Endothelial cell of umbilical vein (primary cell): ENCODE measurements around the gene ROPN1B. TPM values are rescaled to one million over a fixed set of nuclear protein-coding genes. Genes with fewer than 3 reads are reported as not detected.
"Not testable (repeated sequence)": the region's sequence is repeated elsewhere in the genome, so short reads cannot be mapped to it uniquely, and the experiment has no call there.

Experiments
- BruUV-seq: library from RNA; stranded (reverse); fragments of 400-500 nt; replicated peaks from 2 replicates; lab custom pipeline; 2021; lab: Mats Ljungman, UMichigan
- CTCF ChIA-PET: fragments of 300-600, 350-600 bp; sonication (Branson Sonifier 250); formaldehyde crosslinking; loops from one replicate; lab custom pipeline; 2021; ENCODE audit warnings: antibody characterized with exemption, inconsistent platforms; lab: Charles Lee
- POLR2A ChIA-PET: fragments of 300-600, 350-600 bp; sonication (Branson Sonifier 250); formaldehyde crosslinking; loops from one replicate; lab custom pipeline; 2021; ENCODE audit warnings: antibody characterized with exemption, inconsistent platforms; lab: Charles Lee
- DNase-seq: peaks from one replicate; pipeline ENCODE4 v3.0.0-alpha.2; 2011; ENCODE audit warnings: low read depth, low spot score
- FAIRE-seq: peaks from 2 replicates; lab custom pipeline; 2011; peaks lifted over from hg19 to GRCh38; lab: Jason Lieb, UNC
- H2AFZ ChIP-seq: 2 replicates; pipeline ENCODE4 v1.6.0; 2012; ENCODE audit warnings: low read depth, low read length, control low read depth, inconsistent platforms
- H3K27ac ChIP-seq: 2 replicates; pipeline ENCODE4 v1.5.1; 2011; ENCODE audit warnings: low read depth, mild to moderate bottlenecking, control low read depth, low read length, moderate library complexity; ENCODE audit not compliant: insufficient read depth
- H3K27me3 ChIP-seq, 2 experiments: 2 replicates each; pipeline versions ENCODE4 v1.6.0 to v1.6.1; 2011; ENCODE audit warnings: low read length in 2 of 2, mixed read lengths in 1 of 2; ENCODE audit not compliant: control insufficient read depth in 2 of 2, insufficient read depth in 2 of 2
- H3K36me3 ChIP-seq, 2 experiments: 2 replicates in 1 of 2; 3 replicates in 1 of 2; pipeline ENCODE4 v1.5.1; 2011; ENCODE audit warnings: low read length in 2 of 2, mild to moderate bottlenecking in 1 of 2, moderate library complexity in 1 of 2; ENCODE audit not compliant: control insufficient read depth in 2 of 2, insufficient read depth in 2 of 2; ENCODE audit errors: extremely low read depth in 1 of 2
- H3K4me1 ChIP-seq: 3 replicates; pipeline ENCODE4 v1.5.1; 2011; ENCODE audit warnings: mild to moderate bottlenecking, low read length; ENCODE audit not compliant: control insufficient read depth, insufficient read depth; ENCODE audit errors: extremely low read depth
- H3K4me2 ChIP-seq: 2 replicates; pipeline ENCODE4 v1.6.1; 2011; ENCODE audit warnings: low read length, control low read depth, mixed read lengths; ENCODE audit not compliant: insufficient read depth
- H3K4me3 ChIP-seq, 3 experiments: fragments of 200-600 bp in 1 of 3; sonication (generic), shearing (Covaris generic) in 1 of 3; replicated peaks in 1 of 3; 2 replicates each; pipeline ENCODE4 v1.5.1; 2011 to 2016; ENCODE audit warnings: control low read depth in 3 of 3, low read length in 3 of 3, mild to moderate bottlenecking in 2 of 3, inconsistent platforms in 1 of 3, low read depth in 1 of 3, moderate library complexity in 1 of 3; ENCODE audit not compliant: insufficient read depth in 1 of 3
- H3K79me2 ChIP-seq: 2 replicates; pipeline ENCODE4 v1.6.0; 2012; ENCODE audit warnings: low read length, inconsistent platforms; ENCODE audit not compliant: control insufficient read depth, insufficient read depth
- H3K9ac ChIP-seq: replicated peaks from 2 replicates; pipeline ENCODE3; 2011; ENCODE audit warnings: low read length, control low read depth; ENCODE audit not compliant: insufficient read depth; ENCODE audit errors: extremely low read depth
- H3K9me1 ChIP-seq: replicated peaks from 3 replicates; pipeline ENCODE4 v1.6.0; 2011; ENCODE audit warnings: mild to moderate bottlenecking, low read length; ENCODE audit not compliant: control insufficient read depth, insufficient read depth; ENCODE audit errors: extremely low read depth
- H3K9me3 ChIP-seq: replicated peaks from 2 replicates; pipeline ENCODE4 v1.5.1; 2012; ENCODE audit warnings: low read length, inconsistent platforms; ENCODE audit not compliant: control insufficient read depth, insufficient read depth
- H4K20me1 ChIP-seq: replicated peaks from 2 replicates; pipeline ENCODE3; 2011; ENCODE audit warnings: mild to moderate bottlenecking, low read length; ENCODE audit not compliant: control insufficient read depth, insufficient read depth; ENCODE audit errors: extremely low read depth
- GATA2 ChIP-seq: IDR thresholded peaks from 2 replicates; pipeline ENCODE4 v1.7.0; 2011; ENCODE audit warnings: low read depth, mild to moderate bottlenecking, moderate library complexity, mixed read lengths, low read length; ENCODE audit not compliant: insufficient read length, insufficient read depth
- JUN ChIP-seq: IDR thresholded peaks from 2 replicates; pipeline ENCODE4 v1.6.1; 2011; ENCODE audit warnings: borderline replicate concordance, low read depth; ENCODE audit not compliant: insufficient read length, insufficient read depth
- MYC ChIP-seq: IDR thresholded peaks from one replicate; pipeline ENCODE4 v1.6.1; 2011; ENCODE audit warnings: mild to moderate bottlenecking, low read depth, low read length
- dilution Hi-C: fragments of 300-500 bp; cut with MboI; formaldehyde crosslinking; loops from one replicate; pipeline ENCODE4 v1.15.0; 2019; ENCODE audit warnings: low sequenced_read_pairs; ENCODE audit not compliant: extremely low pct_ligation_motif_present
- intact Hi-C: fragments of 100-400 bp; cut with micrococcal nuclease; formaldehyde crosslinking; loops from one replicate; pipeline ENCODE4 v1.10.0; 2022
- polyA plus RNA-seq, 4 experiments: library from polyadenylated mRNA; depleted of rRNA in 3 of 4; stranded (reverse) in 3 of 4; unstranded in 1 of 4; fragments of >200 nt; gene quantifications; 2 replicates each; pipeline versions ENCODE4 v1.2.1 to v1.2.3, GENCODE V29; 2011 to 2012; ENCODE audit warnings: missing spikeins in 1 of 4
- total RNA-seq: library from RNA; stranded (reverse); gene quantifications from 2 replicates; pipeline ENCODE4 v1.2.3, GENCODE V29; 2021

Gene ROPN1B
- total and polyA plus RNA-seq, 2 donors (not counting 3 experiments of a cell fraction or from before 2014, with no cell fraction given): not detected

- CTCF ChIA-PET: no interaction called here
- dilution Hi-C loops: no loop called here
These were observed 1.8 kb upstream of the ROPN1B start for GRCh38 chr3:125967156-125967555.

GRCh38 chr3:125968121-125968520 lies 857 bp upstream of the ROPN1B start:
- DNase-seq: not testable (repeated sequence)

More at GRCh38 chr3:125967156-125967555, 1.8 kb upstream of the ROPN1B start:
- no peak for DNase-seq
- H3K9me3 ChIP-seq: no peaks in the 10 kb centered on the region
- H3K27ac ChIP-seq: no peak overlapping the region
- H2AFZ ChIP-seq: no peak overlapping the region
- H3K9me1 ChIP-seq: no peaks in the 10 kb centered on the region
- no peak for FAIRE-seq
- intact Hi-C loops: no loop called here
- H3K27me3 ChIP-seq: peaks cover 23 to 34% of the 10 kb centered on the region in 2 experiments
- BruUV-seq: no TSS peak
- TF ChIP-seq MYC (no peak), JUN (no peak), GATA2 (no peak)
- H3K4me1 ChIP-seq: no peaks in the 10 kb centered on the region
- no peak overlapping the region for H3K4me3 ChIP-seq
- no peaks in the 10 kb centered on the region for H4K20me1 ChIP-seq
- no peaks in the 10 kb centered on the region for H3K36me3 ChIP-seq
- H3K79me2 ChIP-seq: no peaks in the 10 kb centered on the region
- no peak overlapping the region for H3K9ac ChIP-seq
- POLR2A ChIA-PET: no interaction called here
- no peak overlapping the region for H3K4me2 ChIP-seq

More at GRCh38 chr3:125968121-125968520, 857 bp upstream of the ROPN1B start:
- CTCF ChIA-PET, H3K36me3 ChIP-seq, dilution Hi-C loops, H3K27ac ChIP-seq, H3K4me2 ChIP-seq, FAIRE-seq, H4K20me1 ChIP-seq, H3K4me1 ChIP-seq, H3K9me3 ChIP-seq, POLR2A ChIA-PET, BruUV-seq, H3K79me2 ChIP-seq, H2AFZ ChIP-seq, H3K4me3 ChIP-seq, H3K9me1 ChIP-seq, H3K9ac ChIP-seq, intact Hi-C loops: not testable (repeated sequence)
- peaks cover 23 to 35% of the 10 kb centered on the region in 2 experiments for H3K27me3 ChIP-seq
